ENCODE data around the gene TTC28.

- TF ChIP-seq CTCF (IDR thresholded peaks at IDR 0.05) (no peak), POLR2A (IDR thresholded peaks at IDR 0.05) (no peak)
These were observed 86.3 kb downstream of the TTC28 start for GRCh38 chr22:28593299-28593698.

All from lower leg skin (tissue), 3 donors.